Smooth muscle cell (in vitro differentiated cells): ENCODE data around the gene PCSK6. TPM values are rescaled to one million over a fixed set of nuclear protein-coding genes. Genes with fewer than 3 reads are reported as not detected.
A peak's percentile ranks its signal among the peaks of the same experiment; 100 is the strongest.

Experiments used
- DNase-seq: peaks from one replicate; lab custom pipeline; 2025; ENCODE audit not compliant: unreplicated experiment; lab: John Stamatoyannopoulos, UW
- H2AFZ ChIP-seq: fragments of 200-600 bp; sonication (generic); 2 replicates; pipeline ENCODE4 v1.6.0; 2016; ENCODE audit warnings: antibody characterized with exemption, low read depth, mild to moderate bottlenecking
- H3F3A ChIP-seq: fragments of 200-600 bp; sonication (generic); 2 replicates; pipeline ENCODE4 v1.6.0; 2017; ENCODE audit warnings: antibody characterized with exemption, low read depth
- H3K27ac ChIP-seq: fragments of 200-600 bp; sonication (generic); 2 replicates; pipeline ENCODE4 v1.5.1; 2016; ENCODE audit warnings: low read depth, mild to moderate bottlenecking
- H3K27me3 ChIP-seq: fragments of 200-600 bp; sonication (generic); 2 replicates; pipeline ENCODE4 v1.6.1; 2016; ENCODE audit warnings: low read depth, mild to moderate bottlenecking
- H3K36me3 ChIP-seq: fragments of 200-600 bp; sonication (generic); 2 replicates; pipeline ENCODE4 v1.5.1; 2016; ENCODE audit warnings: low read depth
- H3K4me1 ChIP-seq: fragments of 200-600 bp; sonication (generic); 2 replicates; pipeline ENCODE4 v1.5.1; 2016; ENCODE audit warnings: low read depth
- H3K4me2 ChIP-seq: fragments of 200-600 bp; sonication (generic); 2 replicates; pipeline ENCODE4 v1.6.0; 2016; ENCODE audit warnings: mild to moderate bottlenecking
- H3K4me3 ChIP-seq: fragments of 200-600 bp; sonication (generic); 2 replicates; pipeline ENCODE4 v1.5.1; 2016; ENCODE audit warnings: mild to moderate bottlenecking
- H3K79me2 ChIP-seq: fragments of 200-600 bp; sonication (generic); 2 replicates; pipeline ENCODE4 v1.6.0; 2016; ENCODE audit warnings: low read depth, mild to moderate bottlenecking
- H3K9ac ChIP-seq: fragments of 200-600 bp; sonication (generic); 2 replicates; pipeline ENCODE4 v1.6.0; 2016; ENCODE audit warnings: low read depth
- H3K9me3 ChIP-seq: fragments of 200-600 bp; sonication (generic); replicated peaks from 2 replicates; pipeline ENCODE4 v1.5.1; 2016; ENCODE audit warnings: low read depth
- H4K20me1 ChIP-seq: fragments of 200-600 bp; sonication (generic); 2 replicates; pipeline ENCODE4 v1.6.0; 2016; ENCODE audit warnings: low read depth
- CTCF ChIP-seq: fragments of 200-600 bp; sonication (generic); IDR thresholded peaks from 2 replicates; pipeline ENCODE4 v1.5.1; 2017; ENCODE audit warnings: borderline replicate concordance, mild to moderate bottlenecking, antibody characterized with exemption; ENCODE audit not compliant: insufficient read depth, poor library complexity, severe bottlenecking
- WGBS: methylation state at CpG from one replicate; pipeline ENCODE4 v1.1.7; 2016; ENCODE audit warnings: low lambda C conversion rate; 5-methylcytosine and 5-hydroxymethylcytosine counted together
- polyA plus RNA-seq: library from polyadenylated mRNA; unstranded; fragments of >200 nt; fragmentation: Nextera tagmentation; extraction: Ambion mirVana; gene quantifications from 2 replicates; pipeline ENCODE4 v1.2.1, GENCODE V29; 2016
- total RNA-seq: library from RNA; depleted of rRNA; stranded (reverse); fragments of >200 nt; gene quantifications from 2 replicates; pipeline ENCODE4 v1.2.3, GENCODE V29; 2014

The PCSK6 gene
- total and polyA plus RNA-seq, 2 experiments from 2014 or later, result 17.5 TPM

GRCh38 chr15:101347454-101347853, 142.1 kb downstream of the PCSK6 start:
- Histone ChIP-seq H2AFZ (no peak overlapping the region), H3K4me1 (no peaks in the 10 kb centered on the region), H4K20me1 (no peaks in the 10 kb centered on the region), H3F3A (no peaks in the 10 kb centered on the region), H3K9me3 (no peaks in the 10 kb centered on the region), H3K27ac (peak overlapping the region; percentile 2), H3K36me3 (no peaks in the 10 kb centered on the region), H3K79me2 (no peaks in the 10 kb centered on the region), H3K4me3 (no peak overlapping the region), H3K27me3 (no peaks in the 10 kb centered on the region), H3K4me2 (peak overlapping the region; percentile 55), H3K9ac (no peak overlapping the region)
- no peak for TF ChIP-seq CTCF
- WGBS, result 37% methylated on average over 5 of the region's 5 CpGs
- DNase-seq, result no peak

- H4K20me1 ChIP-seq, result no peaks in the 10 kb centered on the region
- H2AFZ ChIP-seq, result no peak overlapping the region
- H3K27me3 ChIP-seq, result no peaks in the 10 kb centered on the region
- DNase-seq, result no peak
- no peaks in the 10 kb centered on the region for H3K9me3 ChIP-seq
- peak overlapping the region; percentile 21 for H3K27ac ChIP-seq
- H3K79me2 ChIP-seq, result no peaks in the 10 kb centered on the region
- no peak overlapping the region for H3K9ac ChIP-seq
- H3K4me3 ChIP-seq, result no peak overlapping the region
- H3K4me1 ChIP-seq, result no peaks in the 10 kb centered on the region
- 45% methylated on average over 5 of the region's 5 CpGs for WGBS
- TF ChIP-seq CTCF, result no peak
- H3K36me3 ChIP-seq, result no peaks in the 10 kb centered on the region
- peak overlapping the region; percentile 55 for H3K4me2 ChIP-seq
- H3F3A ChIP-seq, result no peaks in the 10 kb centered on the region
These were observed 142.6 kb downstream of the PCSK6 start for GRCh38 chr15:101346928-101347327.

- Histone ChIP-seq H3K9me3 (no peaks in the 10 kb centered on the region), H3K4me2 (no peak overlapping the region), H3K9ac (no peak overlapping the region), H3K4me3 (no peak overlapping the region), H3K79me2 (no peaks in the 10 kb centered on the region), H3F3A (no peaks in the 10 kb centered on the region), H2AFZ (no peak overlapping the region), H3K36me3 (no peaks in the 10 kb centered on the region), H3K27me3 (no peaks in the 10 kb centered on the region), H4K20me1 (no peaks in the 10 kb centered on the region), H3K27ac (no peak overlapping the region), H3K4me1 (no peaks in the 10 kb centered on the region)
- no peak for TF ChIP-seq CTCF
- no peak for DNase-seq
These were observed 147.5 kb downstream of the PCSK6 start for GRCh38 chr15:101342056-101342455.

GRCh38 chr15:101338502-101339057, 150.9 kb downstream of the PCSK6 start:
- Histone ChIP-seq H4K20me1 (no peaks in the 10 kb centered on the region), H3K4me1 (no peaks in the 10 kb centered on the region), H3K9me3 (no peaks in the 10 kb centered on the region), H3K36me3 (no peaks in the 10 kb centered on the region), H3K79me2 (no peaks in the 10 kb centered on the region), H3K27ac (no peak overlapping the region), H3K9ac (no peak overlapping the region), H3F3A (no peaks in the 10 kb centered on the region), H2AFZ (no peak overlapping the region), H3K4me2 (no peak overlapping the region), H3K27me3 (no peaks in the 10 kb centered on the region), H3K4me3 (no peak overlapping the region)
- WGBS, result 71% methylated on average over 1 of the region's 1 CpG
- TF ChIP-seq CTCF, result no peak
- no peak for DNase-seq
